Measurements from ENCODE around the gene KIAA0825.

The KIAA0825 gene

GRCh38 chr5:94501365-94501764 lies 117.0 kb downstream of the KIAA0825 start:
- Histone ChIP-seq H3F3A (ENCODE audit: control insufficient read depth, insufficient read depth) (no peaks in the 10 kb centered on the region), H3K4me3 (ENCODE audit: low read length) (no peak overlapping the region), H3K79me2 (ENCODE audit: control insufficient read depth, low read length) (no peaks in the 10 kb centered on the region), H3K27me3 (ENCODE audit: control insufficient read depth, low read length) (no peaks in the 10 kb centered on the region), H3K9me3 (ENCODE audit: control insufficient read depth, insufficient read depth, low read length) (no peaks in the 10 kb centered on the region), H3K4me1 (ENCODE audit: control insufficient read depth, low read length) (no peaks in the 10 kb centered on the region), H3K4me2 (ENCODE audit: low read length) (no peak overlapping the region), H4K20me1 (ENCODE audit: control insufficient read depth, insufficient read depth, low read depth, low read length) (no peaks in the 10 kb centered on the region), H3K36me3 (ENCODE audit: control insufficient read depth, low read length) (no peaks in the 10 kb centered on the region), H3K9me2 (replicated peaks; ENCODE audit: control insufficient read depth, low read length) (no peaks in the 10 kb centered on the region), H3K27ac (ENCODE audit: low read depth, low read length) (no peak overlapping the region)
- no peak for TF ChIP-seq CTCF (IDR thresholded peaks at IDR 0.05; ENCODE audit: low read depth, low read length, poor library complexity, severe bottlenecking)
- TF ChIP-seq EZH2phosphoT487 (IDR thresholded peaks at IDR 0.05; ENCODE audit: borderline replicate concordance, low read length) = no peak

GRCh38 chr5:94499806-94500205 lies 118.6 kb downstream of the KIAA0825 start:
- H3K4me1 ChIP-seq (ENCODE audit: control insufficient read depth, low read length) = no peaks in the 10 kb centered on the region
- no peak overlapping the region for H3K27ac ChIP-seq (ENCODE audit: low read depth, low read length)
- H4K20me1 ChIP-seq (ENCODE audit: control insufficient read depth, insufficient read depth, low read depth, low read length) = no peaks in the 10 kb centered on the region
- H3K9me2 ChIP-seq (replicated peaks; ENCODE audit: control insufficient read depth, low read length) = no peaks in the 10 kb centered on the region
- no peaks in the 10 kb centered on the region for H3K27me3 ChIP-seq (ENCODE audit: control insufficient read depth, low read length)
- H3K4me3 ChIP-seq (ENCODE audit: low read length) = no peak overlapping the region
- no peak overlapping the region for H3K4me2 ChIP-seq (ENCODE audit: low read length)
- H3F3A ChIP-seq (ENCODE audit: control insufficient read depth, insufficient read depth) = no peaks in the 10 kb centered on the region
- no peaks in the 10 kb centered on the region for H3K79me2 ChIP-seq (ENCODE audit: control insufficient read depth, low read length)
- H3K36me3 ChIP-seq (ENCODE audit: control insufficient read depth, low read length) = no peaks in the 10 kb centered on the region
- H3K9me3 ChIP-seq (ENCODE audit: control insufficient read depth, insufficient read depth, low read length) = no peaks in the 10 kb centered on the region
- no peak for TF ChIP-seq EZH2phosphoT487 (IDR thresholded peaks at IDR 0.05; ENCODE audit: borderline replicate concordance, low read length)
- no peak for TF ChIP-seq CTCF (IDR thresholded peaks at IDR 0.05; ENCODE audit: low read depth, low read length, poor library complexity, severe bottlenecking)

GRCh38 chr5:94498199-94498598 lies 120.2 kb downstream of the KIAA0825 start:
- Histone ChIP-seq H3K27ac (ENCODE audit: low read depth, low read length) (no peak overlapping the region), H3F3A (ENCODE audit: control insufficient read depth, insufficient read depth) (no peaks in the 10 kb centered on the region), H3K9me3 (ENCODE audit: control insufficient read depth, insufficient read depth, low read length) (no peaks in the 10 kb centered on the region), H3K27me3 (ENCODE audit: control insufficient read depth, low read length) (no peaks in the 10 kb centered on the region), H3K4me3 (ENCODE audit: low read length) (no peak overlapping the region), H3K36me3 (ENCODE audit: control insufficient read depth, low read length) (no peaks in the 10 kb centered on the region), H3K79me2 (ENCODE audit: control insufficient read depth, low read length) (no peaks in the 10 kb centered on the region), H3K4me1 (ENCODE audit: control insufficient read depth, low read length) (no peaks in the 10 kb centered on the region), H3K4me2 (ENCODE audit: low read length) (no peak overlapping the region), H4K20me1 (ENCODE audit: control insufficient read depth, insufficient read depth, low read depth, low read length) (no peaks in the 10 kb centered on the region), H3K9me2 (replicated peaks; ENCODE audit: control insufficient read depth, low read length) (no peaks in the 10 kb centered on the region)
- no peak for TF ChIP-seq EZH2phosphoT487 (IDR thresholded peaks at IDR 0.05; ENCODE audit: borderline replicate concordance, low read length)
- TF ChIP-seq CTCF (IDR thresholded peaks at IDR 0.05; ENCODE audit: low read depth, low read length, poor library complexity, severe bottlenecking) = no peak

- Histone ChIP-seq H3F3A (ENCODE audit: control insufficient read depth, insufficient read depth) (no peaks in the 10 kb centered on the region), H3K79me2 (ENCODE audit: control insufficient read depth, low read length) (no peaks in the 10 kb centered on the region), H3K27ac (ENCODE audit: low read depth, low read length) (no peak overlapping the region), H3K4me1 (ENCODE audit: control insufficient read depth, low read length) (no peaks in the 10 kb centered on the region), H3K36me3 (ENCODE audit: control insufficient read depth, low read length) (no peaks in the 10 kb centered on the region), H3K27me3 (ENCODE audit: control insufficient read depth, low read length) (no peaks in the 10 kb centered on the region), H4K20me1 (ENCODE audit: control insufficient read depth, insufficient read depth, low read depth, low read length) (no peaks in the 10 kb centered on the region), H3K4me2 (ENCODE audit: low read length) (no peak overlapping the region), H3K4me3 (ENCODE audit: low read length) (no peak overlapping the region), H3K9me3 (ENCODE audit: control insufficient read depth, insufficient read depth, low read length) (no peaks in the 10 kb centered on the region), H3K9me2 (replicated peaks; ENCODE audit: control insufficient read depth, low read length) (no peaks in the 10 kb centered on the region)
- TF ChIP-seq EZH2phosphoT487 (IDR thresholded peaks at IDR 0.05; ENCODE audit: borderline replicate concordance, low read length) (no peak), CTCF (IDR thresholded peaks at IDR 0.05; ENCODE audit: low read depth, low read length, poor library complexity, severe bottlenecking) (no peak)
Measured at GRCh38 chr5:94485067-94485466, 133.3 kb downstream of the KIAA0825 start.
